Astrocyte (in vitro differentiated cells and primary cell): ENCODE measurements around the gene CHST13.

ENCODE experiments used
- CTCF ChIP-seq: IDR thresholded peaks from 2 replicates; pipeline ENCODE4 v1.5.1; 2011; ENCODE audit warnings: low read depth, mild to moderate bottlenecking, inconsistent platforms, low read length, moderate library complexity; ENCODE audit not compliant: insufficient read depth
- EZH2 ChIP-seq: IDR thresholded peaks from 2 replicates; pipeline ENCODE4 v1.6.1; 2012; ENCODE audit warnings: mild to moderate bottlenecking, low read length, inconsistent platforms; ENCODE audit not compliant: insufficient read depth

GRCh38 chr3:126476166-126477060, 47.5 kb upstream of the CHST13 start:
- no peak for TF ChIP-seq CTCF
- TF ChIP-seq EZH2 = no peak
